Neural cell (in vitro differentiated cells): ENCODE measurements around the gene COL2A1. TPM values are rescaled to one million over a fixed set of nuclear protein-coding genes. Genes with fewer than 3 reads are reported as not detected.
"Not testable (repeated sequence)": the region's sequence is repeated elsewhere in the genome, so short reads cannot be mapped to it uniquely, and the experiment has no call there.

Source experiments
- H2AFZ ChIP-seq: fragments of 200-600, 300-800 bp; sonication (generic), shearing (Covaris generic); 2 replicates; pipeline ENCODE4 v1.6.0; 2014; ENCODE audit warnings: low read depth, mild to moderate bottlenecking, antibody characterized with exemption, low read length, moderate library complexity
- H3F3A ChIP-seq: fragments of 200-600 bp; shearing (Covaris generic); 2 replicates; pipeline ENCODE4 v1.6.1; 2016; ENCODE audit warnings: mild to moderate bottlenecking, moderate library complexity, mixed read lengths, antibody characterized with exemption, low read length; ENCODE audit not compliant: insufficient read depth, poor library complexity, severe bottlenecking
- H3K27ac ChIP-seq: fragments of 200-600, 300-800 bp; sonication (generic), shearing (Covaris generic); 2 replicates; pipeline ENCODE4 v1.5.1; 2014; ENCODE audit warnings: mild to moderate bottlenecking, low read length, moderate library complexity
- H3K27me3 ChIP-seq: fragments of 300-800, 200-600 bp; sonication (generic), shearing (Covaris generic); 2 replicates; pipeline ENCODE4 v1.6.0; 2014; ENCODE audit warnings: mild to moderate bottlenecking, low read depth, low read length, moderate library complexity; ENCODE audit not compliant: insufficient read depth
- H3K36me3 ChIP-seq: fragments of 300-800, 200-600 bp; sonication (generic), shearing (Covaris generic); 2 replicates; pipeline ENCODE4 v1.5.1; 2014; ENCODE audit warnings: mild to moderate bottlenecking, antibody characterized with exemption, low read length, moderate library complexity; ENCODE audit not compliant: insufficient read depth
- H3K4me2 ChIP-seq: fragments of 300-800, 200-600 bp; sonication (generic), shearing (Covaris generic); 2 replicates; pipeline ENCODE4 v1.6.0; 2014; ENCODE audit warnings: mild to moderate bottlenecking, low read length
- H3K4me3 ChIP-seq: fragments of 300-800, 200-600 bp; sonication (generic), shearing (Covaris generic); 2 replicates; pipeline ENCODE4 v1.5.1; 2014; ENCODE audit warnings: mild to moderate bottlenecking, low read length, moderate library complexity
- H3K79me2 ChIP-seq: fragments of 200-600 bp; shearing (Covaris generic); replicated peaks from 2 replicates; pipeline ENCODE4 v1.6.0; 2014; ENCODE audit warnings: mild to moderate bottlenecking, low read length, moderate library complexity; ENCODE audit not compliant: insufficient read depth
- H3K9ac ChIP-seq: fragments of 300-800, 200-600 bp; sonication (generic), shearing (Covaris generic); 2 replicates; pipeline ENCODE4 v1.6.1; 2016; ENCODE audit warnings: mild to moderate bottlenecking, low read length, mixed read lengths
- H3K9me2 ChIP-seq: fragments of 200-600 bp; shearing (Covaris generic); 2 replicates; pipeline ENCODE4 v1.6.1; 2016; ENCODE audit warnings: mild to moderate bottlenecking, low read length, mixed read lengths; ENCODE audit not compliant: insufficient read depth
- H3K9me3 ChIP-seq: fragments of 200-600, 300-800 bp; sonication (generic), shearing (Covaris generic); 2 replicates; pipeline ENCODE4 v1.6.1; 2016; ENCODE audit warnings: mild to moderate bottlenecking, mixed run types, low read length, moderate library complexity, mixed read lengths
- H4K20me1 ChIP-seq: fragments of 200-600 bp; shearing (Covaris generic); 2 replicates; pipeline ENCODE4 v1.6.1; 2016; ENCODE audit warnings: mild to moderate bottlenecking, mixed run types; ENCODE audit not compliant: insufficient read depth
- CTCF ChIP-seq: fragments of 450-650 bp; IDR thresholded peaks from 2 replicates; pipeline ENCODE4 v1.5.1; 2014; ENCODE audit warnings: antibody characterized with exemption, mild to moderate bottlenecking, moderate library complexity; ENCODE audit not compliant: poor library complexity, severe bottlenecking
- EP300 ChIP-seq: fragments of 450-650 bp; conservative IDR thresholded peaks from 2 replicates; pipeline ENCODE4 v1.6.1; 2014; ENCODE audit warnings: antibody characterized with exemption, mild to moderate bottlenecking, moderate library complexity; ENCODE audit not compliant: poor library complexity, severe bottlenecking
- EZH2 ChIP-seq: fragments of 200-600, 300-800 bp; shearing (Covaris generic), sonication (generic); IDR thresholded peaks from 2 replicates; pipeline ENCODE4 v1.6.1; 2014; ENCODE audit warnings: antibody characterized with exemption, low read length, borderline replicate concordance, mild to moderate bottlenecking; ENCODE audit not compliant: insufficient read depth, poor library complexity, severe bottlenecking
- MXI1 ChIP-seq: fragments of 450-650 bp; conservative IDR thresholded peaks from 2 replicates; pipeline ENCODE4 v1.6.1; 2014; ENCODE audit warnings: antibody characterized with exemption, mild to moderate bottlenecking; ENCODE audit not compliant: poor library complexity, severe bottlenecking
- POLR2AphosphoS5 ChIP-seq: IDR thresholded peaks from 2 replicates; pipeline ENCODE4 v1.6.1; 2012
- RAD21 ChIP-seq: fragments of 450-650 bp; conservative IDR thresholded peaks from 2 replicates; pipeline ENCODE4 v1.6.1; 2014; ENCODE audit warnings: antibody characterized with exemption, mild to moderate bottlenecking, moderate library complexity
- REST ChIP-seq: IDR thresholded peaks from 2 replicates; pipeline ENCODE4 v1.6.1; 2012; ENCODE audit warnings: borderline replicate concordance
- SMC3 ChIP-seq: fragments of 450-650 bp; conservative IDR thresholded peaks from 2 replicates; pipeline ENCODE4 v1.6.1; 2014; ENCODE audit warnings: antibody characterized with exemption, mild to moderate bottlenecking, moderate library complexity; ENCODE audit not compliant: poor library complexity
- TAF1 ChIP-seq: IDR thresholded peaks from 2 replicates; pipeline ENCODE4 v1.6.1; 2012; ENCODE audit warnings: low read depth
- polyA plus RNA-seq: library from polyadenylated mRNA; depleted of rRNA; stranded (reverse); fragments of >200 nt; gene quantifications from 2 replicates; pipeline ENCODE4 v1.2.3, GENCODE V29; 2014

The COL2A1 gene
- polyA plus RNA-seq, 1 donor from 2014 or later, result 1.3 TPM

- TF ChIP-seq RAD21 (peak; percentile 83), CTCF (peak; percentile 100), MXI1 (peak; percentile 44), EP300 (peak; percentile 24), EZH2 (no peak), POLR2AphosphoS5 (peak; percentile 68), REST (peak; percentile 62), TAF1 (no peak), SMC3 (peak; percentile 91)
- Histone ChIP-seq H3K27ac (no peak within 1 kb of the TSS), H3F3A (no peaks in the 10 kb centered on the region), H3K9me2 (no peaks in the 10 kb centered on the region), H3K79me2 (no peaks in the 10 kb centered on the region), H3K36me3 (peaks cover 3% of the 10 kb centered on the region), H3K4me2 (peak within 1 kb of the TSS; percentile 92), H3K9ac (peak within 1 kb of the TSS; percentile 78), H2AFZ (peak within 1 kb of the TSS; percentile 80), H3K27me3 (no peaks in the 10 kb centered on the region), H4K20me1 (no peaks in the 10 kb centered on the region), H3K4me3 (peak within 1 kb of the TSS; percentile 99), H3K9me3 (no peaks in the 10 kb centered on the region)
Measured at GRCh38 chr12:47963340-47964040, 40.8 kb downstream of the COL2A1 start, which contains the start of gene TMEM106C. Gene TMEM106C, plus strand, starts transcription at chr12:47963596. Its CDS starts 641 bp downstream, at chr12:47964237.

GRCh38 chr12:47962198-47962597, 42.1 kb downstream of the COL2A1 start:
- Histone ChIP-seq H3K36me3 (peaks cover 3% of the 10 kb centered on the region), H2AFZ (no peak overlapping the region), H3K9me3 (no peaks in the 10 kb centered on the region), H3K9me2 (no peaks in the 10 kb centered on the region), H3K4me2 (no peak overlapping the region), H3K79me2 (no peaks in the 10 kb centered on the region), H3K4me3 (no peak overlapping the region), H3K27ac (no peak overlapping the region), H3K27me3 (no peaks in the 10 kb centered on the region), H3K9ac (no peak overlapping the region), H3F3A (no peaks in the 10 kb centered on the region), H4K20me1 (no peaks in the 10 kb centered on the region)
- no peak for TF ChIP-seq REST
- TF ChIP-seq EZH2, result no peak
- no peak for TF ChIP-seq RAD21
- TF ChIP-seq MXI1, result no peak
- no peak for TF ChIP-seq POLR2AphosphoS5
- TF ChIP-seq CTCF, result no peak
- no peak for TF ChIP-seq EP300
- TF ChIP-seq TAF1, result no peak
- TF ChIP-seq SMC3, result no peak

- not testable (repeated sequence) for H3K4me2 ChIP-seq, H2AFZ ChIP-seq, H3K4me3 ChIP-seq, H3K27me3 ChIP-seq, H3K36me3 ChIP-seq, H3K27ac ChIP-seq, H3K79me2 ChIP-seq, H3K9ac ChIP-seq, H3K9me3 ChIP-seq, H3K9me2 ChIP-seq, H3F3A ChIP-seq, H4K20me1 ChIP-seq
Measured at GRCh38 chr12:47957671-47958070, 46.6 kb downstream of the COL2A1 start.
